H9 (cell line): Measurements from ENCODE around the gene RALA. TPM values are rescaled to one million over a fixed set of nuclear protein-coding genes. Genes with fewer than 3 reads are reported as not detected.

Source experiments
- DNase-seq: peaks from one replicate; pipeline ENCODE4 v3.0.0-alpha.2; 2017
- H2AFZ ChIP-seq: one replicate; pipeline ENCODE4 v1.6.1; 2013; ENCODE audit warnings: mild to moderate bottlenecking, low read length, control low read depth, moderate library complexity
- H2AK5ac ChIP-seq: 2 replicates; pipeline ENCODE4 v1.6.1; 2013; ENCODE audit warnings: low read length, control low read depth, mixed read lengths; ENCODE audit not compliant: insufficient read length
- H2BK120ac ChIP-seq: one replicate; pipeline ENCODE4 v1.6.1; 2013; ENCODE audit warnings: low read depth, mild to moderate bottlenecking, low read length, control low read depth, inconsistent platforms; ENCODE audit not compliant: poor library complexity, severe bottlenecking
- H2BK12ac ChIP-seq: 2 replicates; pipeline ENCODE4 v1.6.1; 2013; ENCODE audit warnings: low read length, control low read depth, mixed read lengths, low read depth; ENCODE audit not compliant: insufficient read length
- H2BK15ac ChIP-seq: 2 replicates; pipeline ENCODE4 v1.6.1; 2013; ENCODE audit warnings: low read depth, low read length, control low read depth
- H2BK20ac ChIP-seq: one replicate; pipeline ENCODE4 v1.6.1; 2013; ENCODE audit warnings: low read depth, mild to moderate bottlenecking, low read length, control low read depth, inconsistent platforms; ENCODE audit not compliant: poor library complexity, severe bottlenecking
- H2BK5ac ChIP-seq: 2 replicates; pipeline ENCODE4 v1.6.1; 2013; ENCODE audit warnings: low read length, control low read depth, mixed read lengths; ENCODE audit not compliant: insufficient read length
- H3K14ac ChIP-seq: 2 replicates; pipeline ENCODE4 v1.6.1; 2013; ENCODE audit warnings: low read length, control low read depth; ENCODE audit not compliant: insufficient read depth
- H3K18ac ChIP-seq: 2 replicates; pipeline ENCODE4 v1.6.1; 2013; ENCODE audit warnings: low read depth, mild to moderate bottlenecking, mixed read lengths, low read length, control low read depth; ENCODE audit not compliant: insufficient read length
- H3K23ac ChIP-seq: 2 replicates; pipeline ENCODE4 v1.6.1; 2013; ENCODE audit warnings: low read length, control low read depth, mixed read lengths, low read depth; ENCODE audit not compliant: insufficient read length
- H3K23me2 ChIP-seq: 2 replicates; pipeline ENCODE4 v1.6.1; 2013; ENCODE audit warnings: low read depth, mild to moderate bottlenecking, mixed read lengths, low read length, control low read depth; ENCODE audit not compliant: insufficient read length, poor library complexity, severe bottlenecking
- H3K27ac ChIP-seq: 2 replicates; pipeline ENCODE4 v1.5.1; 2013; ENCODE audit warnings: low read length, control low read depth, mixed read lengths, low read depth; ENCODE audit not compliant: insufficient read length
- H3K27me3 ChIP-seq: 2 replicates; pipeline ENCODE4 v1.6.1; 2013; ENCODE audit warnings: low read length, control low read depth, inconsistent platforms; ENCODE audit not compliant: insufficient read depth
- H3K4ac ChIP-seq: 2 replicates; pipeline ENCODE4 v1.6.1; 2013; ENCODE audit warnings: low read depth, mild to moderate bottlenecking, control low read depth, inconsistent platforms, low read length, moderate library complexity
- H3K4me1 ChIP-seq: 2 replicates; pipeline ENCODE4 v1.6.1; 2013; ENCODE audit warnings: low read length, control low read depth, inconsistent platforms; ENCODE audit not compliant: insufficient read depth
- H3K4me2 ChIP-seq: 2 replicates; pipeline ENCODE4 v1.6.1; 2013; ENCODE audit warnings: low read length, control low read depth, mixed read lengths; ENCODE audit not compliant: insufficient read length, insufficient read depth
- H3K56ac ChIP-seq: 2 replicates; pipeline ENCODE4 v1.6.1; 2013; ENCODE audit warnings: low read depth, mild to moderate bottlenecking, mixed read lengths, low read length, control low read depth; ENCODE audit not compliant: insufficient read length
- H3K79me1 ChIP-seq: 2 replicates; pipeline ENCODE4 v1.6.1; 2013; ENCODE audit warnings: low read depth, mild to moderate bottlenecking, moderate library complexity, low read length, control low read depth, inconsistent platforms; ENCODE audit not compliant: insufficient read depth, poor library complexity, severe bottlenecking
- H3K79me2 ChIP-seq: 2 replicates; pipeline ENCODE4 v1.6.1; 2013; ENCODE audit warnings: low read length, control low read depth, inconsistent platforms; ENCODE audit not compliant: insufficient read depth
- H3K9ac ChIP-seq: 2 replicates; pipeline ENCODE4 v1.6.1; 2013; ENCODE audit warnings: low read length, control low read depth, mixed read lengths; ENCODE audit not compliant: insufficient read length; ENCODE audit errors: extremely low read depth
- H3K9me3 ChIP-seq: one replicate; pipeline ENCODE4 v1.6.1; 2013; ENCODE audit warnings: low read depth, low read length, inconsistent platforms; ENCODE audit not compliant: control insufficient read depth
- H3T11ph ChIP-seq: one replicate; pipeline ENCODE4 v1.6.1; 2013; ENCODE audit warnings: mild to moderate bottlenecking, low read length, control low read depth, inconsistent platforms
- H4K20me1 ChIP-seq: one replicate; pipeline ENCODE4 v1.6.1; 2013; ENCODE audit not compliant: control insufficient read depth, insufficient read length, insufficient read depth
- H4K5ac ChIP-seq: 2 replicates; pipeline ENCODE4 v1.6.1; 2013; ENCODE audit warnings: low read depth, mild to moderate bottlenecking, mixed read lengths, low read length, control low read depth; ENCODE audit not compliant: insufficient read length
- H4K8ac ChIP-seq: replicated peaks from 2 replicates; pipeline ENCODE4 v1.6.1; 2013; ENCODE audit warnings: low read length, control low read depth, mixed read lengths, low read depth; ENCODE audit not compliant: insufficient read length
- H4K91ac ChIP-seq: 2 replicates; pipeline ENCODE4 v1.6.1; 2013; ENCODE audit warnings: low read depth, mild to moderate bottlenecking, moderate library complexity, mixed read lengths, low read length, control low read depth; ENCODE audit not compliant: insufficient read length
- H3K27ac Mint-ChIP-seq, 3 experiments: 2 replicates in 2 of 3; 3 replicates in 1 of 3; pipeline ENCODE4 v1.8.0; 2020 to 2021; ENCODE audit warnings: mixed read lengths in 3 of 3, mild to moderate bottlenecking in 1 of 3, moderate library complexity in 1 of 3
- H3K27me3 Mint-ChIP-seq: 2 replicates; pipeline ENCODE4 v1.8.0; 2021; ENCODE audit warnings: low read depth, mild to moderate bottlenecking, moderate library complexity, mixed read lengths
- H3K36me3 Mint-ChIP-seq, 3 experiments: 2 replicates in 2 of 3; 3 replicates in 1 of 3; pipeline ENCODE4 v1.8.0; 2020 to 2021; ENCODE audit warnings: low read depth in 3 of 3, mixed read lengths in 3 of 3; ENCODE audit not compliant: insufficient read depth in 1 of 3
- H3K4me1 Mint-ChIP-seq, 2 experiments: 2 replicates each; pipeline ENCODE4 v1.8.0; 2020; ENCODE audit warnings: mixed read lengths in 2 of 2
- H3K4me3 Mint-ChIP-seq, 2 experiments: 2 replicates in 1 of 2; 3 replicates in 1 of 2; pipeline ENCODE4 v1.8.0; 2020 to 2021; ENCODE audit warnings: mild to moderate bottlenecking in 2 of 2, mixed read lengths in 2 of 2, moderate library complexity in 1 of 2
- H3K9me3 Mint-ChIP-seq, 2 experiments: 2 replicates in 1 of 2; 3 replicates in 1 of 2; pipeline ENCODE4 v1.8.0; 2020; ENCODE audit warnings: mild to moderate bottlenecking in 2 of 2, mixed read lengths in 2 of 2, moderate library complexity in 1 of 2
- WGBS: extraction: QIAGEN DNeasy Blood & Tissue Kit; methylation state at CpG from one replicate; pipeline ENCODE4 v1.1.7; 2013; ENCODE audit warnings: missing lambda C conversion rate, low lambda C conversion rate, mixed read lengths; ENCODE audit not compliant: insufficient read length; ENCODE audit errors: extremely low coverage; 5-methylcytosine and 5-hydroxymethylcytosine counted together
- total RNA-seq: library from RNA; stranded (reverse); gene quantifications from 2 replicates; pipeline ENCODE4 v1.2.1, GENCODE V29; 2021
- TF ChIP-seq, protein P1 (sequence below): fragments of 200-600 bp; sonication (generic); conservative IDR thresholded peaks from 3 replicates; pipeline ENCODE4 v1.8.0; 2021; ENCODE audit warnings: antibody characterized with exemption, mild to moderate bottlenecking

Gene RALA
- total RNA-seq, 1 experiment from 2014 or later = 57.5 TPM

- no peaks in the 10 kb centered on the region for H3K27me3 ChIP-seq
- H2AFZ ChIP-seq = no peak overlapping the region
- H2BK20ac ChIP-seq = no peak overlapping the region
- no peaks in the 10 kb centered on the region for H3K23me2 ChIP-seq
- H2BK5ac ChIP-seq = no peak overlapping the region
- H3K79me2 ChIP-seq = no peaks in the 10 kb centered on the region; the same call in 1 of the 2 replicates
- H4K8ac ChIP-seq = no peak overlapping the region
- H3K4me1 ChIP-seq = no peaks in the 10 kb centered on the region
- H3T11ph ChIP-seq = no peak overlapping the region
- no peak overlapping the region for H2AK5ac ChIP-seq
- no peak overlapping the region for H3K18ac ChIP-seq
- no peak overlapping the region for H3K4ac ChIP-seq
- peaks cover 30 to 43% of the 10 kb centered on the region in 2 experiments for H3K9me3 Mint-ChIP-seq
- H3K4me3 Mint-ChIP-seq = no peak overlapping the region
- WGBS = no CpG with 5 or more reads among the region's 5 CpGs
- peaks cover 4% of the 10 kb centered on the region for H3K79me1 ChIP-seq
- peaks cover 41 to 51% (median 45%) of the 10 kb centered on the region in 3 experiments for H3K36me3 Mint-ChIP-seq
- no peak overlapping the region for H2BK120ac ChIP-seq
- no peaks in the 10 kb centered on the region; the same call in 1 of the 2 replicates for H3K27me3 Mint-ChIP-seq
- H4K20me1 ChIP-seq = no peaks in the 10 kb centered on the region
- H3K9ac ChIP-seq = no peak overlapping the region
- H2BK12ac ChIP-seq = no peak overlapping the region
- H3K56ac ChIP-seq = no peak overlapping the region
- TF ChIP-seq, protein P1, sequence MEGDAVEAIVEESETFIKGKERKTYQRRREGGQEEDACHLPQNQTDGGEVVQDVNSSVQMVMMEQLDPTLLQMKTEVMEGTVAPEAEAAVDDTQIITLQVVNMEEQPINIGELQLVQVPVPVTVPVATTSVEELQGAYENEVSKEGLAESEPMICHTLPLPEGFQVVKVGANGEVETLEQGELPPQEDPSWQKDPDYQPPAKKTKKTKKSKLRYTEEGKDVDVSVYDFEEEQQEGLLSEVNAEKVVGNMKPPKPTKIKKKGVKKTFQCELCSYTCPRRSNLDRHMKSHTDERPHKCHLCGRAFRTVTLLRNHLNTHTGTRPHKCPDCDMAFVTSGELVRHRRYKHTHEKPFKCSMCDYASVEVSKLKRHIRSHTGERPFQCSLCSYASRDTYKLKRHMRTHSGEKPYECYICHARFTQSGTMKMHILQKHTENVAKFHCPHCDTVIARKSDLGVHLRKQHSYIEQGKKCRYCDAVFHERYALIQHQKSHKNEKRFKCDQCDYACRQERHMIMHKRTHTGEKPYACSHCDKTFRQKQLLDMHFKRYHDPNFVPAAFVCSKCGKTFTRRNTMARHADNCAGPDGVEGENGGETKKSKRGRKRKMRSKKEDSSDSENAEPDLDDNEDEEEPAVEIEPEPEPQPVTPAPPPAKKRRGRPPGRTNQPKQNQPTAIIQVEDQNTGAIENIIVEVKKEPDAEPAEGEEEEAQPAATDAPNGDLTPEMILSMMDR = no peak
- H3K4me2 ChIP-seq = no peak overlapping the region
- H3K27ac ChIP-seq = no peak overlapping the region
- no peak overlapping the region for H4K91ac ChIP-seq
- H3K14ac ChIP-seq = no peak overlapping the region
- no peak overlapping the region for H3K27ac Mint-ChIP-seq
- no peak overlapping the region for H4K5ac ChIP-seq
- H3K9me3 ChIP-seq = peaks cover 11% of the 10 kb centered on the region
- peaks cover 3 to 5% of the 10 kb centered on the region in 2 experiments for H3K4me1 Mint-ChIP-seq
- DNase-seq = no peak
- no peak overlapping the region for H2BK15ac ChIP-seq
- H3K23ac ChIP-seq = no peak overlapping the region
Measured at GRCh38 chr7:39659356-39660013, 36.1 kb downstream of the RALA start.
